AG09309 (cell line): ENCODE measurements around the gene GLRX2.

ENCODE experiments used
- DNase-seq: peaks from one replicate; pipeline ENCODE4 v3.0.0-alpha.2; 2010; ENCODE audit warnings: low read depth
- H3K4me3 ChIP-seq: 2 replicates; pipeline ENCODE4 v1.5.1; 2011; ENCODE audit warnings: mild to moderate bottlenecking, low read depth, low read length, moderate library complexity; ENCODE audit not compliant: control insufficient read depth
- TF ChIP-seq, protein P1 (sequence below): IDR thresholded peaks from 2 replicates; pipeline ENCODE4 v1.5.1; 2011; ENCODE audit warnings: mild to moderate bottlenecking, low read depth, low read length, inconsistent platforms; ENCODE audit not compliant: insufficient read depth, control insufficient read depth; ENCODE audit errors: missing control alignments

Gene GLRX2

DNA sequence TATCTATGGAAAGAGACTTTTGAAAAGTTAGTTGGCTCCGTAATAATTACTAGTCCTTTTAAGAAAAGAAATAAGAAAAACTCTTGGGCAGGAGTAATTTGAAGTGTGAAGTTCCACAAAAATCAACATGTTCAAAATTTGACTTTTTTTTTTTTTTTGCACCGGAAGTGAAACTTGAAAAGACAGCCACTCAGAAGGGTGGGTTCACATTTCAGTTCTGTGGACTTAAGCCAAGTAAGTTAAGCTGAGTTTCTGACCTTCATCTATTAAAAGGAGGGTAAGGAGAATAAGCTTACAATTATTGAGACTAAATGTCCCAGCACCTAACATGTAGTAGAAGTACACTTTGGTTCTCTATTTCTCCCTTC is 34.8 kb downstream of the GLRX2 start:
- H3K4me3 ChIP-seq: no peak overlapping the region
- no peak for DNase-seq
- TF ChIP-seq, protein P1, sequence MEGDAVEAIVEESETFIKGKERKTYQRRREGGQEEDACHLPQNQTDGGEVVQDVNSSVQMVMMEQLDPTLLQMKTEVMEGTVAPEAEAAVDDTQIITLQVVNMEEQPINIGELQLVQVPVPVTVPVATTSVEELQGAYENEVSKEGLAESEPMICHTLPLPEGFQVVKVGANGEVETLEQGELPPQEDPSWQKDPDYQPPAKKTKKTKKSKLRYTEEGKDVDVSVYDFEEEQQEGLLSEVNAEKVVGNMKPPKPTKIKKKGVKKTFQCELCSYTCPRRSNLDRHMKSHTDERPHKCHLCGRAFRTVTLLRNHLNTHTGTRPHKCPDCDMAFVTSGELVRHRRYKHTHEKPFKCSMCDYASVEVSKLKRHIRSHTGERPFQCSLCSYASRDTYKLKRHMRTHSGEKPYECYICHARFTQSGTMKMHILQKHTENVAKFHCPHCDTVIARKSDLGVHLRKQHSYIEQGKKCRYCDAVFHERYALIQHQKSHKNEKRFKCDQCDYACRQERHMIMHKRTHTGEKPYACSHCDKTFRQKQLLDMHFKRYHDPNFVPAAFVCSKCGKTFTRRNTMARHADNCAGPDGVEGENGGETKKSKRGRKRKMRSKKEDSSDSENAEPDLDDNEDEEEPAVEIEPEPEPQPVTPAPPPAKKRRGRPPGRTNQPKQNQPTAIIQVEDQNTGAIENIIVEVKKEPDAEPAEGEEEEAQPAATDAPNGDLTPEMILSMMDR: no peak

DNA sequence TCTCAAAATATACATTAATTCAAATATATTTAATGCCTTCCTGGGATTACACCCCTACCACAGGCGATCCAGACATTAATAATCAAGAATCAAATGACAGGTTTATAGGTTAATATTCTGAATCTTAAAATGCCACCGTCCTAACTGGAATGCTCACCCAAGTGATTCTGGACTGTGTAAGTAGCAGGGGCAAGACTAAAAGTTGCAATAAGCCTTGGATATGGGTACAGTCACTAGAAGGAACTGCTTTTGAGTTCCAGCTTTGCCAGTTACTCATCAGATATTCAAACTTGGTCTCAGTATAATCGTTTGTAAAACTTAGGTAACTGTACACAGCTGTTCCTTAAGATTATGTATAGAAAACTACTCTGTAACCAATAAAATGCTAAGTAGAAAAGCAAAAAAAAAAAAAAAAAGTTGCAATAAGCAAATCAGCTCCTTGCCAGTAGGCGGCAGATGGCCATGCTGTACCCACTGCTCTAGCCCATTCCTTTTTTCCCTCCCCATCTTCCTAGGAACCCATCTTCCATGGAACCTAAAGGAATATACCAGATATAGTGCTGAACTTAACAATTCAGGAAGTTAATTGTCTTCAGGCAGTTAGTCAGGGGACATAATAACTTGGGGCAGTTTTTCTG is 35.3 kb downstream of the GLRX2 start:
- TF ChIP-seq, protein P1: peak; percentile 16

DNA sequence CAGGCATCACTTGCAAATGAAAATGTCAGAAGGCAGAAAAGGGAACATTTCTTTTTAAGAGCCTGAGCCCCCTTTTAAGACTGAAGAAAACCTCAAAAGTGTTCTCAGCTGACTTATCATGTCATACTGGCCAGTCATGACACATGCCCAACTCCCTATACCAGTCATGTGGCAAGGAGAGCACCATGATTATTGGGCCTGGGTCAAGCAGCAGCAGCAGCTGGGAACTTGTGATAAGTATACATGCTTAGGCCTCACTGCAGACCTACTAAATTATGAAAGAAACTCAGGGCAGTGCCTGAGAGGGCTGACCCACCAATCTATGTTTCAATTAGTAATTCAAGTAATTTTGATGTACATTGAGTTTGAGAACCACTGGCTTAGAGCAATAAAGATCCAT is 37.2 kb downstream of the GLRX2 start:
- TF ChIP-seq, protein P1: no peak
- DNase-seq: no peak
- no peak overlapping the region for H3K4me3 ChIP-seq

More for the DNA sequence above, 35.3 kb downstream of the GLRX2 start:
- no peak for DNase-seq
- H3K4me3 ChIP-seq: no peak overlapping the region

DNA sequence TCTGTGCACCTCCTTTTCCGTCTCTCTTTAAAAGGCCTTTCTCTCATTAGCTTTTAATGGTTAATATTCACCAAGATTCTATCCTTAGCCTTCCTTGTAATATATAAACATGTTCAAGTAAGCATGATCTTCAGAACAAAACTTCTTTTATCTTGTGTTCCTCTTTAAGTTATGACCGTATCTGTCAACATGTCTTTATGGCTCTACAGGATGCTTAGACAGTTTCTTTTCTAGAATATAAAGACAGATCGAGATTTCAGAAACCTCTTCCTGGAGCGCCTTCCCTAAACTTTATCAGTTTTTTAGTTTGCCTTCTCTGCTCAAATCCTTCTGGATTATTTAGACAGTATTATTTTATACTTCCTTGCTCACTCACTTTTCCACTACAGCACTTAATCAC is 38.6 kb downstream of the GLRX2 start:
- H3K4me3 ChIP-seq: no peak overlapping the region
- DNase-seq: no peak
- TF ChIP-seq, protein P1: no peak

DNA sequence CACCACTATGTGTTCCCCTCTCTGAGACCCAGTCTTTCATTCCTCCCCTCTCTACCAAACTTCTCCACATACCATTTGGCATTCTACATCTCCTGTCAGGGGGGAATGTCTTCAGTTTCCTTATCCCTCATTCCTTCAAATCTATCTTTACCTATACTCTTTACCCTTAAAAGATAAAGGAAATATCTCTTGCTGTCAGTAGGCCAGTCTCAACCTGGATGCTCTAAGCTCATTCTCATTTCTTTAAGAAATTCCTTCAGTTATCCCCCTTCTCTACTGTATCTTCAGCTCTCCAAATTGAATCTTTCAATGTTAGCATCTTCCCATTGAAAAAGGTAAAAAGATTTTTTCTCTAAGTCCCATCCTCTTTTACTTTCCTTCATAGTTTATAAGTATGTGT is 39.3 kb downstream of the GLRX2 start:
- DNase-seq: no peak
- no peak overlapping the region for H3K4me3 ChIP-seq
- TF ChIP-seq, protein P1: no peak

DNA sequence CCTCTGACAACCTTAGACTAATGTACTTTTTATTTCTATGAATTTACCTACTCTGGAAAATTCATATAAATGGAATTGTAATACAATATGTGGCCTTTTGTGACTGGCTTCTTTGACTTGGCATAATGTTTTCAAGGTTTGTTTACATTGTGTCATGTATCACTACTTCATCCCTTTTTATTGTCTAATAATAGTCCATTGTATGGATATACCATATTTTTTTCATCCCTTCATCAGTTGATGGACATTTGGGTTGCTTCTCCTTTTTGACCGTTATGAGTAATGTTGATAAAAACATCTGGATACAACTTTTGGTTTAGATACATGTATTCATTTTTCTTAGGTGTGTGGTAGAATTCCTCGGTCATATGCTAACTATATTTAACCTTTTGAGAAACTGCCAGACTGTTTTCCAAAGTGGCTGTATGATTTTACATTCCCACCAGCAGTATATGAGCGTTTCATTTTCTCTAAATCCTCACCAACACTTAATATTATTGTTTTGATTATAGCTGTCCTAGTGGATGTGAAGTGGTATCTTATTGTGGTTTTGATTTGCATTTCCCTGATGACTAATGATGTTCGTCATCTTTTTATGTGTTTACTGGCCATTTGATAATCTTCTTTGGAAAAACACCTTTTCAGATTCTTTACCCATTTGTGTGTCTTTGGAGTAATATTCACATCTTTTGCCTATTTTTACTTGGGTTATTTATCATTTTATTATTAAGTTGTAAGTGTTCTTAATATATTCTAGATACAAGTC is 42.3 kb downstream of the GLRX2 start:
- TF ChIP-seq, protein P1: no peak
- no peak for DNase-seq
- no peak overlapping the region for H3K4me3 ChIP-seq
